NCI-H774 (cell line): Measurements from ENCODE around the gene RABEP2.
A peak's percentile ranks its signal among the peaks of the same experiment; 100 is the strongest.
"Not testable (repeated sequence)": the region's sequence is repeated elsewhere in the genome, so short reads cannot be mapped to it uniquely, and the experiment has no call there.

ENCODE experiments used
- DNase-seq: peaks from one replicate; lab custom pipeline; 2025; lab: John Stamatoyannopoulos, UW

Gene RABEP2

DNA sequence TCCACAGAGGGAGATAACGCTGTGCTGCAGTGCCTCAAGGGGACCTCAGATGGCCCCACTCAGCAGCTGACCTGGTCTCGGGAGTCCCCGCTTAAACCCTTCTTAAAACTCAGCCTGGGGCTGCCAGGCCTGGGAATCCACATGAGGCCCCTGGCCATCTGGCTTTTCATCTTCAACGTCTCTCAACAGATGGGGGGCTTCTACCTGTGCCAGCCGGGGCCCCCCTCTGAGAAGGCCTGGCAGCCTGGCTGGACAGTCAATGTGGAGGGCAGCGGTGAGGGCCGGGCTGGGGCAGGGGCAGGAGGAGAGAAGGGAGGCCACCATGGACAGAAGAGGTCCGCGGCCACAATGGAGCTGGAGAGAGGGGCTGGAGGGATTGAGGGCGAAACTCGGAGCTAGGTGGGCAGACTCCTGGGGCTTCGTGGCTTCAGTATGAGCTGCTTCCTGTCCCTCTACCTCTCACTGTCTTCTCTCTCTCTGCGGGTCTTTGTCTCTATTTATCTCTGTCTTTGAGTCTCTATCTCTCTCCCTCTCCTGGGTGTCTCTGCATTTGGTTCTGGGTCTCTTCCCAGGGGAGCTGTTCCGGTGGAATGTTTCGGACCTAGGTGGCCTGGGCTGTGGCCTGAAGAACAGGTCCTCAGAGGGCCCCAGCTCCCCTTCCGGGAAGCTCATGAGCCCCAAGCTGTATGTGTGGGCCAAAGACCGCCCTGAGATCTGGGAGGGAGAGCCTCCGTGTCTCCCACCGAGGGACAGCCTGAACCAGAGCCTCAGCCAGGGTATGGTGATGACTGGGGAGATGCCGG is 7.5 kb upstream of the RABEP2 start:
- no peak for DNase-seq

DNA sequence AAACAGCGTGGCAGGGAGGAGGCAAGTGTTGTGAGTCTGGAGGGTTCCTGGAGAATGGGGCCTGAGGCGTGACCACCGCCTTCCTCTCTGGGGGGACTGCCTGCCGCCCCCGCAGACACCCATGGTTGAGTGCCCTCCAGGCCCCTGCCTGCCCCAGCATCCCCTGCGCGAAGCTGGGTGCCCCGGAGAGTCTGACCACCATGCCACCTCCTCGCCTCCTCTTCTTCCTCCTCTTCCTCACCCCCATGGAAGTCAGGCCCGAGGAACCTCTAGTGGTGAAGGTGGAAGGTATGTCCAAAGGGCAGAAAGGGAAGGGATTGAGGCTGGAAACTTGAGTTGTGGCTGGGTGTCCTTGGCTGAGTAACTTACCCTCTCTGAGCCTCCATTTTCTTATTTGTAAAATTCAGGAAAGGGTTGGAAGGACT is 6.8 kb upstream of the RABEP2 start, which contains the start of gene CD19:
Gene CD19, plus strand, starts transcription at position 171 of the 425 bp plus-strand sequence. Its CDS starts 30 bp downstream, at position 201.
- DNase-seq: no peak

DNA sequence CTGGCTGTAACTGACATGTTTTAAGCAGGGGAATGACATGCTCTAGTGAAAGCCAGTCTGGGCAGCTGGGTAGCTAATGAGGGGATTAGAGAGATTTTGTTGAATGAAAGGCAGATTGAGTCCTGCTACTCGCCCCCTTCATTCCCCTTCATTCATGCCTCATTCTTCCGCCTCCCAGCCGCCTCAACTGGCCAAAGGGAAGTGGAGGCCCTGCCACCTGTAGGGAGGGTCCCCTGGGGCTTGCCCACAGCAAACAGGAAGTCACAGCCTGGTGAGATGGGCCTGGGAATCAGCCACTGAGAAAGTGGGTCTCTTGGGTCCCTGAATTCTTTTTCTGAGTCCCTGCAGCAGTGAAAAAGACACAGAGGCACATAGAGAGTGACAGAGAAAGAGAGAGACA is 5.6 kb upstream of the RABEP2 start:
- no peak for DNase-seq

DNA sequence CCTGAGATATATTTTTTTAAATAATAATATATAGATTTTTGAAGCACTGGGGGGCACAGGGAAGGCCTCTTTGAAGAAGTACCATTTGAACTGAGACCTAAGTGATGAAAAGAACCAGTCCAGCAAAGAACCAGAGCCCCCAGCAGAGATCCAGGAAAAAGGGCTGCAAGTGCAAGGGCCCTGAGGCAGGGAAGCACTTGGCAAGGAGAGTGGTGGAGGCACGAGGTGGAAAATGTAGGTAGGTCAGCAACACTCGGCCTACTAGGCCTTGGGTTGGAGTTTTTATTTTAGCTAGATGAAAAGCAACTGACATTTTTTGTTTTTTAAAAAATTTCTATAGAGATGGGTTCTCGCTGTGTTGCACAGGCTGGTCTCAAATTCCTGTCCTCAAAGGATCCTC is 5.2 kb upstream of the RABEP2 start:
- no peak for DNase-seq

DNA sequence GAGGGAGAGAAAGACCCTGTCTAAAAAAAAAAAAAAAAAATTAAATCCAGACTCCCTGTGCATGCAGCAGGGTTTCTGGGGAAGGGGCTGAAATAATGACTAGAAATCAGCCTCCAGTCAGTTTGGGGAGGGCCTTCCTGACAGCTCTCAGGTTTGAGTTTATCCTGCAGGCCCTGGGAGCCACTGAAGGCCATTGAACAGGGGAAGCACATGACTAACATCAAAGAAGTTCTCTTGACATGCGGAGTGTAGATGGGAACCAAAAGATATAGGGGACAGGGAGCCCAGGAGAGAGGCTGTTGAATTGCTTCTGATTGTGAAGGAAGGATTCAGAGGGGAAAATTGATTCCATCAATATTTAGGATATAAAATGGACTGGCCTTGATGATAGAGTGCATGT is 2.8 kb upstream of the RABEP2 start:
- DNase-seq: no peak

DNA sequence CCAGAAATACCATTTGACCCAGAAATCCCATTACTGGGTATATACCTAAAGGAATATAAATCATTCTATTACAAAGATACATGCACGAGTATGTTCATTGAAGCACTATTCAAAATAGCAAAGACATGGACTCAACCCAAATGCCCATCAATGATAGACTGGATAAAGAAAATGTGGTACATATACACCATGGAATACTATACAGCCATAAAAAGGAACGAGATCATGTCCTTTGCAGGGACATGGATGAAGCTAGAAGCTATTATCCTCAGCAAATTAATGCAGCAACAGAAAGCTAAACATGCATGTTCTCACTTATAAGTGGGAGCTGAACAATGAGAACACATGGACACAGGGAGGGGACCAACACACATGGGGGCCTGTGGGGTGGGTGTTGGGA is 1.2 kb upstream of the RABEP2 start:
- not testable (repeated sequence) for DNase-seq

DNA sequence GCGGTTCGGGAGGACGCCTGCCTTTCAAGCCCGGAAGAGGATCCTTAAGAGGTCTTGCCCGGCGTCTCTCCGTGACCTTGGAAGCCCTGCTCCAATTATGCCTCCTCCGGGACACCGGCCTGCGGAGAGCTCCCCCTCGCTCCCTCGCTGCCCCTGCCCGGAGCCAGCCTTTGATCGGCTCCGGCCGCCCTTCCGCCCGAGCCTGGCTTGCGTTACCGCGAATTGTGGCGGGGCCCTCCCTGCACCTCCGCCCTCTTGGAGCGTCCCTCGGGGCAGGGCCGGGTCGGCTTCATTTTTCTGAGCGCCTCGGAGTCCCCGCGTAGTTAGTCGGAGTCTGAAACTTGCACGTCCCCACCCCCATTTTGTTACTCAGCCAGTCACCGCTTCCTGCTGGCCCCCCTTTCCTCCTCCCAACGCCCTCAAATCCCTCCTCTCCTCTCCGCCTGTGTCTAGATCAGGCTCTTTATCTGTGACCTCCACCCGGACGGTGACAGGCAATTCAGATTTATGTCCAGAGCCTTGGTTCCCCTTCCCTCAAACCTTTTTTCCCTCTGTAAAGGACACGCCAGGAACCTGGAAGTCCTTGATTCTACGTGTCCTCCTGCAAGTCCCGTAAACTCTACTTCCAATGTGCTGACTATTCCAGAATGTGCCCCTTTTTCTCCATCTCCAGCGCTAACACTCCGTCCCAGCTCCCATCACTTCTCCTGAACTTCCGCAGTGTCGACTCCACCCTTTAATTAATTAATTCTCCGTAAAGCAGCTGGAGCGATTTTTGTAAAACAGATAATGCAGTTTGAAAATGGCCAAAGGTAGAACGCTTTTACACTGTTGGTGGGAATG is 569 bp upstream of the RABEP2 start:
- DNase-seq: peak; percentile 63

DNA sequence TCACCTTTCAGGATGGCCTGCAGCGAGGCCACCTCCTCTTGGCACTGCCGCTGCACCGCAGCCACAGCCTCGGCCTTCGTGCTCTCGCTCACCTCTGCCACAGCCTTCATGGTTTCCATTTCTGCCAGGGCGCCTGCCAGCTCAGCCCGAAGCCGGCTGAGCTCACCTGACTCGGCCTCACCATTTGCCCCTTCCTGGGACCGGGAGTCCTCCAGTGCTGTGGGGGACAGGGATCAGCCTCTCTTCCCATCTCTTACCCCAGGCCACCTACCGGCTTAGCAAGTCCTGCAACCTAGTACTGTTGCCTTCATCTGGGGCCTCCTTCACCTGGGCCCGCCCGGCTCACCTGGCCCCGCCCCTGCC is 658 bp downstream of the RABEP2 start:
- DNase-seq: no peak

DNA sequence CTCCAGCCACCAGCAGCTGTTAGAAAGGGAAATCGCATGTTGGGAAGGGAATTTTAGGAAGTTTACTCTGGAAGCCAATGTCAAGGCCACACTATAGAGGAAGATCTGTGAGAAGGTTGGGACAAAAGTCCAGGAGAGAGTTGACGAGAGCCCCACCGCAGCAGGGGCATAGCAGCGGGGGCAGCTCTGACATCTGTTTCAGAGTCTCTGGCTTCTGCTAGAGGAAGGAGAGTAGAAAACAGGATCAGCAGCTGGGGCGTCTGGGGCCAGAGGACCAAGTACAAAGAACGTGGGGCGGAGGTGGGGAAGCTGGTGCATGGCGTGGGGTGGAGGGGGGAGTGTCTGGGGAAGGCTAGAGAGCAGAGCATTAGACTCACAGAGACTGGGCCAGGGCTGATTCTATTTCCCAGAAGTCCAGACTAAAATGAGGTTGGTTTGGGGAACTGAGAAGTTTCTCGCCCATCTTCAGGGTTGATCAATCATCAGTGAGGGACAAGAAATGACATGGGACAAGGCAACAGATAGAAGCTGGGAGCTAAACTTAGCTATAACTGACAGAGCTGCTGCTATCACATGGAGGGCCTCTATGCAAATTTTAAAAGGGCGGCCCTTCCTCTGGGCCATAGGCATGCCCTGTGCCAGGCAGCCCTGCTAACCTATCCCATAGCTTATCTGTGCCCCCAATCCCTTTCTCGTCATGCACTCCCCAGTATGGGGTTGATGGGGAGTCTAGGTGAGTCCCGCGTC is 1.2 kb downstream of the RABEP2 start:
- DNase-seq: no peak

DNA sequence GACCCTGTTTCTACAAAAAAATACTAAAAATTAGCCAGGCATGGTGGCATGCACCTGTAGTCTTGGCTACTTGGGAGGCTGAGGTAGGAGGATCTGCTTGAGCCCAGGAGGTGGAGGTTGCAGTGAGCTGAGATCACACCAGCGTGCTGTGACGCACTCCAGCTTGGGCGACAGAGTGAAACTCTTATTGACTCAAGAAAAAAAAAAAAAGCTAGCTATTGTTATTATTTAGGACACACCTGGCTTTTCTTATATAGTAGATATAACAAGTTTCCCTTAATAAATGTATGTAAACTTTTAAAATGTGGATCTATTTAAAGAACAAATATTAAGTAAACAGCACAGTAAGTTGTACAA is 1.8 kb downstream of the RABEP2 start:
- peak; percentile 60 for DNase-seq

DNA sequence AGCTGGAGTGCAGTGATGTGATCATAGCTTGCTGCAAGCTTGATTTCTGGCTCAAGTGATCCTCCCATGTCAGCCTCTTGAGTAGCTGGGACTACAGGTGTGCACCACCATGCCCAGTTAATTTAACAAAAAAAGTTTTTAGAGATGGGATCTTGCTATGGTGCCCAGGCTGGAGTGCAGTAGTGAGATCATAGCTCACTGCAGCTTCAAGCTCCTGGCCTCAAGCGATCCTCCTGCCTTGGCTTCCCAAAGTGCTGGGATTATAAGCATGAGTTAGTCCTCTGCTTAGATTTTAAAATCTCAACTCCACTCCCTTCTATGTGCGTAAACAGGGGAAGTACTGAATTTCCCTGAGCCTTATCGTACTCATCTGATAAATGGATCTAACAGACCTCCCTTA is 6.3 kb downstream of the RABEP2 start:
- DNase-seq: no peak

DNA sequence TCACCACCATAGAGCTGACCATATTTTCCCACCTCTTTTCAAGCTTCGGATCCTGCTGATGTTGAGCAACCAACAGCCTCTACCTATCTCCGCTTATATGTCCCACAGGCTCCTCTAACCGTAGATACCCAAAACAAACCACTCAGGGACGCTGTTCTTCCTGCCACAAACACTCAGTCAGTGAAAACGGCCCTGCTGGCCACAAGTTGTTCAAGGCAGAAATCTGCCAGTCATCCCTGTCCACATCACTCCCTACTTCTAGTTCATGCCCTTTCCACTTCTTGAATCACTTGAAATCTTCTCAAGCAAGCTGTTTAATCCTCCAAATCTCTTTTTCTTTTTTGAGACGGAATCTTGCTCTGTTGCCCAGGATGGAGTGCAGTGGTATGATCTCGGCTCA is 7.9 kb downstream of the RABEP2 start:
- DNase-seq: no peak

DNA sequence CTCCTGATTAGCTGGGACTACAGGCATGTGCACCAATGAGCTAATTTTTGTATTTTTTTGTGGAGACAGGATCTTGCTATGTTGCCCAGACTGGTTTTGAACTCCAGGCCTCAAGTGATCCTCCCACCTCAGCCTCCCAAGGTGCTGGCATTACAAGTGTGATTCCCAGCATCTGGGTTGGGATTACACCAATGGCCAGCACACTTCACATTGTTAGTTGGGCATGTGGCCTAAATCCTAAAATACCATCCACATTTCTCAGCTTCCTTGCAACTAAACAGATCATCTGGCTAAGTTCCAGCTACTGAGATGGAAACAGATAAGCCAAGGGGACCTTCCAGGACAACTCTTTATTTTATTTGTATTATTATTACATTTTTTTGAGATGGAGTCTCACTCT is 9.9 kb downstream of the RABEP2 start:
- no peak for DNase-seq

DNA sequence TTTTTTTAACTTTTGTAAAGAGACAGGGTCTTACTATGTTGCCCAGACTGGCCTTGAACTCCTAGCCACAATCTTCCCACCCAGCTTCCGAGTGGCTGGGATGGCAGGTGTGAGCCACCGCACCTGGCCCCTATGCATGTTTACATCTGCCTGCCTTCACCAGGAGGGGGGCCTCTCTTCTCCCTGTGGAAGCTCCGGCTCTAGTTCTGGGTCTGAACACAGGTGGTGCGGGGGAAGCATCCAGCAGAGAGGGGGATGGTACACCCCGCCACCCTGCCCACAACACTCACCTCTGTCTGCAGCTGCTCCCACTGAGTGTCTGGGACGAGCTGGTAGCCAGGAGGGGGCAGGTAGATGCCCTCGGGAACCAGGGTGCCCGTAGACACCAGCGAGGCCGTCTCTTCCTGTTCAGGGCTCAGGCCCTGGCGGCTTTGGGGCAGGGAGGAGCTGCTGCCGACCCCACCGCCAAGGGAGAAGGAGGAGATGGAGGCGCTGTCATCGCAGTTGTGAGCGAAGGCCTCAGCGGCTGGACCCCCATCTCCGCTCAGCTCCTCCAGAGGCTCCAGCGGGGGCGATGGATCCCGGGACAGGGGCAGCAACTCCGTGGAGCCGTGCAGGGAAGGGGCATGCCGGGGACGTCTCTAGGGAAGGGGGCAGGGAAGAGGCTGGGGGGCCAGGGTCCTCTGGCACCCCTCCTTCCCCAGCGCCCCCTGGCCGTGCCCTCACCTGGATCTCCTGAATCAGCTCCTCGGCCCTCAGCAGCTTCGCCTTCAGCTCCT is 10.9 kb downstream of the RABEP2 start:
- peak; percentile 32 for DNase-seq

DNA sequence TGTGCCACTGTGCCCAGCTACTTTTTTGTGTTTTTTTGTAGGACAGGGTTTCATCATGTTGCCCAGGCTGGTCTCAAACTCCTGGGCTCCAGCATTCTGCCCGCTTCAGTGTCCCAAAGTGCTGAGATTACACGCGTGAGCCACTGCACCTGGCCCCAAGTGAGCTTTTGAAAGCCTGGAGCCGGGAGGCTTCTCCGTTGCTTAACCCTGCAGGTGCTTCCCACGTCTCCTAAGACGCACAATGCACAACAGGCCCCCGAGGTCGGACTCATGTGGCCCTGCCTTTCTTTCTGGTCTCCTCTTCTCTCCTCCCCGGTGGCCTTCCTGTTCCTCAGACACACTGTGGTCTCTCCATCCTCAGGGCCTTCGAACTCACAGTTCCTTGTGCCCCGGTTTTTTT is 12.5 kb downstream of the RABEP2 start:
- DNase-seq: no peak

DNA sequence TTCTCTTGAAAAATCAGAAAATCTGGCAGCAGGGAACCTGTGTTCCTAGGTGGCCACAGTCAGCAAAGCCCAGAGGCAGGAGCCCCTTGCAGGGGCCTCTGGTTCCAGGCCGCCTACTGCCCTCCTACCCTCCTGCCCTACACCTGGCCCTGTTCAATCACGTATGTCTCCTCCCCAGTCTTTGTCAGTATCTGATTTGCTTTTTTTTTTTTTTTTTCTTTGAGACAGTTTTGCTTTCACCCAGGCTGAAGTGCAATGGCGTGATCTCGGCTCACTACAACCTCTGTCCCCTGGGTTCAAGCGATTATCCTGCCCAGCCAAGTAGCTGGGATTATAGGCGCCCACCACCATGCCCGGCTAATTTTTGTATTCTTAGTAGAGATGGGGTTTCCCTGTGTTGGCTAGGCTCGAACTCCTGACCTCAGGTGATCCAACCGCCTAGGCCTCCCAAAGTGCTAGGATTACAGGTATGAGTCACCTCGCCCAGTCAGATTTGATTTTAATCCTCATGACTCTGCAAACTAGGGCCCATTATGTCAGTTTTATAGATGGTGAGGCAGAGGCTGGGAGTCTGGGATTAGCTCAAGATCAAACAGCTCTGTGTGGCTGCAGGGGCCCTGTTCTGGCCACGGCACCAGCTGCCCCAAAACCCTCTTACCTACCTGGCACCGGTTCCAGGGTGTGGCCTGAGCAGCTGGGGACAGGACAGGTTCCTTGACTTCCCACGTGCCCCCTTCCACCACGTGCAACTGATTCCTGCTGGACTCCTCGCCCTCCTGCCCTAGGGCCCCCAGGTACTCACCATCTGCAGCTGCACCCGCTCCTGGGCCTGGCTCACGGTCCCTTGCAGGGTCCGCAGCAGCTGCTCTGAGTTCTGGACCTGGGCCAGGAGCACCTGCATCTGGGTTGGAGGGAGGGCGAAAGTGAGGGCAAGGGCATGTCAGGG is 14.7 kb downstream of the RABEP2 start:
- DNase-seq: no peak

DNA sequence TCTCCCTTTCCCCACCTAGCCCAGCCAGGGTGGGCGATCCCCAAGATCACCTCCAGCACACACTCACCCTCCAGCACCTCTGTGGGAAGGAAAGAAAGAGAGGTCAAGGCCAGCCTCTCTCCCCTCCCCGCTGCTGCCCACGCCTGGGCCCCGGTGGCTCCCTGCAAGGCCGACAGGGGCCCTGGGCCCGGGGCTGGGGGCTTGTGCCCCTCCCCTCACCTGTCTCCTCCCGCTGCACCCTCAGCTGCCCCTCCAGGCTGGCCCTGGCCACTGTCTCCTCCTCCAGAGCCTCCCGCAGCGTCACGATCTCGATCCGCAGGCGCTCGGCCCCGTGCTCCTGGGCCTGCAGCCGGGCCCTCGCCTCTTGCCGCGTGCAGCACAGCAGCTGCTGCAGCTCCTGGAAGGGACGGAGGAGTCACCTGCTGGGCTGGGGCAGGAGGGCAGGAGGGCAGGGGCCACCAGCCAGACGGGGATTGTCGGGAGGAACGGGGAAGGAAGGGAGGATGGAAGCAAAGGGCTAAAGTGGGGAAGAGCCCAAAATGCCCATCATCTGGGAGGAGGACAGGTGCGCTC is 19.2 kb downstream of the RABEP2 start:
- DNase-seq: no peak

DNA sequence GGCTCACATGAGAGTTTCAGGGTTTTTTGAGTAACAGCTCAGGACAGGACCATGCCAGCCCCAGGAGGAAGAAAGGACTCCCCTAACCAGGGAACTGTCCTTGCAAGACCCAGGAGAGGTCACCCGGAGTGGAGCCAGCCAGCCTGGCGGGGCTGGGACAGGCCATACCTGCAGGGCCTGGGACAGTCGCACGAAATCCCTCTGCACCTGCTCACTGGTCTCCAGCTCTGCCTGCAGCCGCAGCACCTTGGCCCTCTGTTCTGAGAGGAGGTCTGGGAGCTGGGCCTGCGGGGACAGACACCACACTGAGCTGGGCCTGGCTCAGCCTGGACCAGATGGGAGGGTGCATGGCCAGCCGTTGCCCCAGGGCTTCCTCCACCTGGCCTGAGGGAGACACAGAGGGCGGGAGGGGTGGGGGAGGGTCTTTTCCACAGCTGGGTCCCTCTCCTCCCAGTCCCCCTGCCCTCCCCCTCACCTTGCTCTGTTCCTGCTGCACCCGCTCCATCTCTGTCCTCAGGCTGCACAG is 19.7 kb downstream of the RABEP2 start:
- DNase-seq: no peak

DNA sequence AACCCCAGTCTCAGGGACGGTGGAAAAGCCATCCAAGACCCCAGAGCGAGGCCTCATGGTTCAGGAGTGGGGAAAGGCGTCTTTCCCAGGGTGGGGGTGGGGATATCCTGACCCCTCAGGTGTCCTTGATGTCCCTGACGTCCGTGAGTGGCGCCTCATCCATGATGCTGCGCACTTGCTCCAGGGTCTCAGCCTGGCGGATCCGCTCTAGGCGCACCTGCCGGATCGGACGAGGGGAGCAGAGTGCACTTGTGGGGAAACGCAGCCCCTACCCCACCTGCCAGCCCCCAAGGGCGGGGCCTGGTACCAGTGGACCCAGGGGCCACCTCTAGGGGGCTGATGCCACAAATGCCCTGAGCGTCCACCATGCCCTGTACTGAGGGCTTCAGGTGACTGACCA is 20.2 kb downstream of the RABEP2 start:
- DNase-seq: no peak

DNA sequence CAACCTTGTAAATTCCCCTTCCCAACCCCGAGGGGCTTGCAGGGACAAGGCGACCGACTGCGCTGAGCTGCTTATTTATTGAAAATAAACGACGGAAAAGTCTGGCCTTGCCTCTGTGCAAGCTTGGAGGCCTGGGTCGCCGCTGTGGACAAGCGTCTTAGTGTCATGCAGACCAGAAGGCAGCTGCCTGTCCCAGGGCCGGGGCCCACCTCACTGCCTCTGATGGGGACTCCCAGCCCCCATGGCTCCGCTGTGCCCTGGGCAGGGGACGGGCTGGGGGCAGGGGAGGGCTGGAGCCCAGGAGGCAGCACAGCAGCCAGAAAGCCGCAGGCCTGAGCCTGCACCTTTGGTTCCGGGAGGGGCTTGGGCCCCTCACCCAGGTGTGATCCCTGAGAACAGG is 20.7 kb downstream of the RABEP2 start:
- DNase-seq: no peak
